GM23248 (cell line): ENCODE data around the gene MRPL49. TPM values are rescaled to one million over a fixed set of nuclear protein-coding genes. Genes with fewer than 3 reads are reported as not detected.
A peak's percentile ranks its signal among the peaks of the same experiment; 100 is the strongest.
"Not testable (repeated sequence)": the region's sequence is repeated elsewhere in the genome, so short reads cannot be mapped to it uniquely, and the experiment has no call there.

ENCODE experiments used
- DNase-seq: peaks from one replicate; pipeline ENCODE4 v3.0.0-alpha.2; 2015
- H2AFZ ChIP-seq: fragments of 200-600 bp; sonication (generic); 2 replicates; pipeline ENCODE4 v1.6.1; 2016; ENCODE audit warnings: antibody characterized with exemption
- H3F3A ChIP-seq: fragments of 200-600 bp; sonication (generic); 2 replicates; pipeline ENCODE4 v1.6.1; 2016; ENCODE audit warnings: mild to moderate bottlenecking, antibody characterized with exemption, mixed run types; ENCODE audit not compliant: insufficient read depth
- H3K27ac ChIP-seq: fragments of 200-600 bp; sonication (generic); 2 replicates; pipeline ENCODE4 v1.5.1; 2016; ENCODE audit warnings: mild to moderate bottlenecking
- H3K27me3 ChIP-seq: fragments of 200-600 bp; sonication (generic); replicated peaks from 2 replicates; pipeline ENCODE4 v1.6.1; 2016; ENCODE audit warnings: mild to moderate bottlenecking; ENCODE audit not compliant: insufficient read depth
- H3K36me3 ChIP-seq: fragments of 200-600 bp; sonication (generic); 2 replicates; pipeline ENCODE4 v1.6.1; 2016; ENCODE audit warnings: low read depth, mild to moderate bottlenecking
- H3K4me1 ChIP-seq: fragments of 200-600 bp; sonication (generic); 2 replicates; pipeline ENCODE4 v1.6.1; 2016; ENCODE audit warnings: mild to moderate bottlenecking; ENCODE audit not compliant: insufficient read depth
- H3K4me2 ChIP-seq: fragments of 200-600 bp; sonication (generic); one replicate; pipeline ENCODE4 v1.6.1; 2016; ENCODE audit warnings: mild to moderate bottlenecking; ENCODE audit not compliant: unreplicated experiment
- H3K4me3 ChIP-seq: fragments of 200-600 bp; sonication (generic); 2 replicates; pipeline ENCODE4 v1.5.1; 2016; ENCODE audit warnings: mild to moderate bottlenecking
- H3K79me2 ChIP-seq: fragments of 200-600 bp; sonication (generic); 2 replicates; pipeline ENCODE4 v1.6.1; 2016; ENCODE audit warnings: mild to moderate bottlenecking; ENCODE audit not compliant: insufficient read depth
- H3K9ac ChIP-seq: fragments of 200-600 bp; sonication (generic); 2 replicates; pipeline ENCODE4 v1.6.1; 2016; ENCODE audit warnings: mild to moderate bottlenecking
- H3K9me2 ChIP-seq: fragments of 200-600 bp; sonication (generic); 2 replicates; pipeline ENCODE4 v1.6.1; 2016; ENCODE audit warnings: mixed run types, mild to moderate bottlenecking, moderate library complexity; ENCODE audit not compliant: insufficient read depth
- H3K9me3 ChIP-seq: fragments of 200-600 bp; sonication (generic); one replicate; pipeline ENCODE4 v1.6.1; 2017; ENCODE audit warnings: low read depth
- H4K20me1 ChIP-seq: fragments of 200-600 bp; sonication (generic); 2 replicates; pipeline ENCODE4 v1.6.0; 2016; ENCODE audit not compliant: insufficient read depth
- EZH2 ChIP-seq: fragments of 200-600 bp; sonication (generic); IDR thresholded peaks from 2 replicates; pipeline ENCODE4 v1.6.1; 2018; ENCODE audit warnings: antibody characterized with exemption, mild to moderate bottlenecking; ENCODE audit not compliant: insufficient read depth, poor library complexity, severe bottlenecking
- EZH2phosphoT487 ChIP-seq: fragments of 200-600 bp; sonication (generic); IDR thresholded peaks from 2 replicates; pipeline ENCODE4 v1.6.1; 2018; ENCODE audit warnings: antibody characterized with exemption, moderate library complexity, mild to moderate bottlenecking, low read depth; ENCODE audit not compliant: insufficient read depth
- WGBS, 2 experiments: methylation state at CpG; one replicate each; pipeline ENCODE4 v1.1.6; 2015 to 2017; ENCODE audit warnings: low lambda C conversion rate in 2 of 2, low coverage in 1 of 2; ENCODE audit errors: missing lambda C conversion rate in 2 of 2; 5-methylcytosine and 5-hydroxymethylcytosine counted together
- in situ Hi-C: fragments of 300-500 bp; cut with MboI; formaldehyde crosslinking; loops from 2 replicates; pipeline ENCODE4 v1.15.0; 2020
- polyA plus RNA-seq: library from polyadenylated mRNA; unstranded; fragments of >200 nt; fragmentation: Nextera tagmentation; extraction: Ambion mirVana; gene quantifications from 2 replicates; pipeline ENCODE4 v1.2.1, GENCODE V29; 2016
- total RNA-seq: library from RNA; depleted of rRNA; stranded (reverse); fragments of >200 nt; shearing (Covaris generic); gene quantifications from 2 replicates; pipeline ENCODE4 v1.2.3, GENCODE V29; 2014

The MRPL49 gene
- total and polyA plus RNA-seq, 2 experiments from 2014 or later = 53.3 to 78.4 TPM

DNA sequence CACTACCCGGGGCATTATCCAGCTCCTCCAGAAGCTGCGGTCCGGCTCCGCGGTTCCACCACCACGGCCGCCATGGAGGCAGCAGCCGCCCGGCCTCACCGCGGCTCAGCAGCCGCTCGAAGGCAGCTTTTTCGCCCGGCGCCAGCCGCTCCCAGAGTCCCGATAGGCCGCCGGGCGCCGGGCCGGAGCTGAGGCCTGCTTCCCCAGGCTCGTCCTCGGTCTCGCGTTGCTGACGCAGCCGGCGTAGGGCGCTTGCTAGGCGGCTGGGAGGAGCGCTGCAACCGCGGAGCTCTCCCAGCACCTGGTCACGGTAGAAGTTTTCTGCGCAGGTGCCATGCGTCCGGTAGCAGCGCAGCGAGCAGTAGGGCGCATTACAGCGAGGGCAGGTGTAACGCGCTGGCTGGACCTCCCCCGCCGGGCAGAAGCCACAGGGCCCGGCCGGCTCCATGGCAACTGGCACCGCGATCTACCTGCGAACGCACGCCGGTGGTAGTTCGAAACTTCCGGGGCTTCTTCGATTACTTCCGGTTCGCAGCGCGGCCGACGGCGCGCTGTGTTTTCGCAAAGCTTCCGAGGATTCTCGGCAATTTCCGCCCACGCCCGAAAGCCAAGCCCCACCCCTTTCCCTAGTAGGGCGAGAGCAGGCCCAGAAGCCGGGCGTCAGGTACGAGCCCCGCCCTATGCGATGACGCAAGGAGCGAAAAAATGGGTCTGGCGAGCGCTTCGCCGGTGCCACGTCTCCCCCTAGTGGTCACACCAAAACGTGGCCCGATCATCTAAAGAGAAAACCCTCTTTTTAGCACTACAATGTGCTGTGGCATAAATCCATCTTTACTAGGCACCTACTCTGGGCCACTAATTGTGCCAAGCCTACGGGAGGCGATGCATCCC is 4.7 kb upstream of the MRPL49 start, which contains the start of gene ZNHIT2:
TSS of gene ZNHIT2 (minus strand) at position 496 of the 891 bp plus-strand sequence. CDS start at position 448, 48 bp downstream.
- Histone ChIP-seq H3K9me3 (no peaks in the 10 kb centered on the region), H3K9ac (peak within 1 kb of the TSS; percentile 96), H3K79me2 (peaks cover 51% of the 10 kb centered on the region), H2AFZ (peak within 1 kb of the TSS; percentile 53), H3F3A (peaks cover 35% of the 10 kb centered on the region), H3K4me3 (peak within 1 kb of the TSS; percentile 84), H3K4me1 (peaks cover 17% of the 10 kb centered on the region), H3K27me3 (no peaks in the 10 kb centered on the region), H3K4me2 (peak within 1 kb of the TSS; percentile 84), H3K9me2 (no peaks in the 10 kb centered on the region), H3K27ac (peak within 1 kb of the TSS; percentile 94), H3K36me3 (peaks cover 25% of the 10 kb centered on the region), H4K20me1 (no peaks in the 10 kb centered on the region)
- in situ Hi-C loops = no loop called here
- 0 to 1% methylated on average over 71 to 89 of the region's 89 CpGs for WGBS, 2 experiments
- peak; percentile 99 for DNase-seq
- no peak for TF ChIP-seq EZH2
- no peak for TF ChIP-seq EZH2phosphoT487

DNA sequence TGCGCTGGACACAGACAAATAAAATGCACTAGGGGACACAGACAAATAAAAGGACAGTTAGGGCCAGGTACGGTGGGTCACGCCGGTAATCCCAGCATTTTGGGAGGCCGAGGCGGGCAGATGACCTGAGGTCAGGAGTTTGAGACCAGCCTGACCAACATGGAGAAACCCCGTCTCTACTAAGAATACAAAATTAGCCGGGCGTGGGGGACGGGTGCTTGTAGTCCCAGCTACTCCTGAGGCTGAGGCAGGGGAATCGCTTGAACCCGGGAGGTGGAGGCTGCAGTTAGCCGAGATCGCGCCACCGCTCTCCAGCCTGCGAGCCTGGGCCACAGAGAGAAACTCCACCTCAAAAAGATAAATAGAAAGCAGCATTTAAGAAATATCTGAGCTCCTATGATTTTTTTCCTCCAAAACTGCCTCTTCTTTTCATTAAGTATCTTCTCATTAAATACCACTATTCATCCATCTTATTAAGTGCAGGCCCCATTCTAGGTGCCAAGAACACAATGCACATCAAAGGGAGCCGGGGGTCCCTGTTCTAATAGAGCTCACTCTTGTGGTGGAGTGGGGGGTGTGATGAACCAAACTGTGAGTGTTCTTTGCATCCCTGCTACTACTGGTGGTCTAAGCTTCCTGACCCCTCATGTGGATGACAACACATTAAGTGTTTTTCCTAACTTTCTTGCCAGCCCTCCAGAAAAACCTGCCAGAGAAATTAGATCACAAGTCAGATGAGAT is 3.9 kb upstream of the MRPL49 start:
- TF ChIP-seq EZH2 = no peak
- no peak for TF ChIP-seq EZH2phosphoT487
- peaks cover 25% of the 10 kb centered on the region for H3K36me3 ChIP-seq
- no peak overlapping the region for H3K4me2 ChIP-seq
- H3K79me2 ChIP-seq = peaks cover 59% of the 10 kb centered on the region
- WGBS, 2 experiments = 79 to 80% methylated on average over 18 of the region's 18 CpGs
- H2AFZ ChIP-seq = no peak overlapping the region
- H3K9me3 ChIP-seq = no peaks in the 10 kb centered on the region
- no peak overlapping the region for H3K4me3 ChIP-seq
- no peak for DNase-seq
- H3K4me1 ChIP-seq = peaks cover 21% of the 10 kb centered on the region
- no peaks in the 10 kb centered on the region for H4K20me1 ChIP-seq
- H3K9ac ChIP-seq = peak overlapping the region; percentile 11; the same call in 1 of the 2 replicates
- peaks cover 40% of the 10 kb centered on the region for H3F3A ChIP-seq
- no peaks in the 10 kb centered on the region for H3K27me3 ChIP-seq
- no peaks in the 10 kb centered on the region for H3K9me2 ChIP-seq
- H3K27ac ChIP-seq = peak overlapping the region; percentile 12
- in situ Hi-C loops = no loop called here

DNA sequence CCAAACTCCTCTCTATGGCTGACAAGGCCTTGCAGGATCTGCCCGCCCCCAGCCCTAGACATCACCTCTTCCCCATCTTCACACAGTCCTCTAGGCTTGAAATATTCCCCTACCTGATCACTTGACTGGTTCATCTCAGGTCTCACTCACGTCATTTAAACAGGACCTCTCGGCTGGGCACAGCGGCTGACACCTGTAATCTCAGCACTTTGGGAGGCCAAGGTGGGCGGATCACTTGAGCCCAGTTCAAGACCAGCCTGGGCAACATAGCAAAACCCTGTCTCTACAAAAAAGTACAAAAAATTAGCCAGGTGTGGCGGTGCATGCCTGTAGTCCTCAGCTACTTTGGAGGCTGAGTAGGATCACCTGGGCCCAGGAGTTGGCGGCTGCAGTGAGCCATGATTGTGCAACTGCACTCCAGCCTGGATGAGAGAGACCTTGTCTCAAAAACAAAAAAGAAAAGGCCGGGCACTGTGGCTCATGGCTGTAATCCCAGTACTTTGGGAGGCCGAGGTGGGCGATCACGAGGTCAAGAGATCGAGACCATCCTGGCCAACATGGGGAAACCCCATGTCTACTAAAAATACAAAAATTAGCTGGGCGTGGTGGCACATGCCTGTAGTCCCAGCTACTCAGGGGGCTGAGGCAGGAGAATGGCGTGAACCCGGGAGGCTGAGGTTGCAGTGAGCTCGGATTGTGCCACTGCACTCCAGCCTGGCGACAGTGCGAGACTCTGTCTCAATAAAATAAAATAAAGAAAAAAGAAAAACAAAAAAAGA is 3.0 kb upstream of the MRPL49 start:
- H3K27me3 ChIP-seq, H3K9me3 ChIP-seq, H3K4me2 ChIP-seq, H2AFZ ChIP-seq, H4K20me1 ChIP-seq, DNase-seq, in situ Hi-C loops, H3K4me3 ChIP-seq, H3K9me2 ChIP-seq: not testable (repeated sequence)
- H3K79me2 ChIP-seq = peaks cover 67% of the 10 kb centered on the region
- H3K27ac ChIP-seq = peak overlapping the region; percentile 12
- H3K4me1 ChIP-seq = peaks cover 22% of the 10 kb centered on the region
- 82 to 84% methylated on average over 18 of the region's 18 CpGs for WGBS, 2 experiments
- H3F3A ChIP-seq = peaks cover 40% of the 10 kb centered on the region
- 0 out of 2 replicates have a peak overlapping the region, but pooled peaks have one; percentile 96 for H3K9ac ChIP-seq
- peaks cover 25% of the 10 kb centered on the region for H3K36me3 ChIP-seq

DNA sequence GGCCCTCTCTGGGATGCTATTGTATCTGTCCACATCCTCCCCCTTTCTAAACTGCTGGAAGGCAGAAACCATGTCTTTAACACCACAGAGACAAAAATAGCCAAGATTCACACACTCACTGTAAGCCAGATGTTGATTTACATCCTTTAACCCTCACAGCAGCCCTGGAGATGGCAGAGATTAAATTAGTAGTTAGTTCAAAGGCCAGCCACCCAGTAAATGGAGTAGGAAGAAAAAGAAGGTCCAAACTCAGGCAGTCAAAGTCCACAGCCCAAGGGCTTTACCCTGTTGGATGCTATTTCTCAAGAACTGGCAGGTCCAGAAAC is 2.5 kb upstream of the MRPL49 start:
- peaks cover 25% of the 10 kb centered on the region for H3K36me3 ChIP-seq
- no peak overlapping the region for H3K4me2 ChIP-seq
- no peak for DNase-seq
- no peaks in the 10 kb centered on the region for H3K9me2 ChIP-seq
- peak overlapping the region; percentile 16; the same call in 1 of the 2 replicates for H3K27ac ChIP-seq
- no peak for TF ChIP-seq EZH2phosphoT487
- 0 out of 2 replicates have a peak overlapping the region, but pooled peaks have one; percentile 96 for H3K9ac ChIP-seq
- no peak overlapping the region for H2AFZ ChIP-seq
- peaks cover 73% of the 10 kb centered on the region for H3K79me2 ChIP-seq
- in situ Hi-C loops = no loop called here
- no peaks in the 10 kb centered on the region for H4K20me1 ChIP-seq
- peaks cover 22% of the 10 kb centered on the region for H3K4me1 ChIP-seq
- peaks cover 40% of the 10 kb centered on the region for H3F3A ChIP-seq
- no peak overlapping the region for H3K4me3 ChIP-seq
- no peaks in the 10 kb centered on the region for H3K9me3 ChIP-seq
- H3K27me3 ChIP-seq = no peaks in the 10 kb centered on the region
